GM12878 (cell line): ENCODE data around the gene PARP11.

ENCODE experiments used
- CTCF ChIP-seq, 3 experiments: IDR thresholded peaks in 2 of 3; conservative IDR thresholded peaks in 1 of 3; 2 replicates each; pipeline ENCODE4 v1.5.1; 2011; ENCODE audit warnings: low read depth in 3 of 3, low read length in 3 of 3, mild to moderate bottlenecking in 3 of 3, control low read depth in 2 of 3, moderate library complexity in 2 of 3, inconsistent platforms in 1 of 3, mixed read lengths in 1 of 3; ENCODE audit not compliant: control insufficient read depth in 2 of 3, insufficient read depth in 1 of 3; ENCODE audit errors: extremely low read depth in 1 of 3
- EZH2 ChIP-seq: IDR thresholded peaks from 2 replicates; pipeline ENCODE4 v1.6.1; 2012; ENCODE audit warnings: low read depth, mild to moderate bottlenecking, control low read depth, inconsistent platforms, low read length, borderline replicate concordance; ENCODE audit not compliant: control insufficient read depth
- GABPA ChIP-seq: IDR thresholded peaks from 2 replicates; pipeline ENCODE4 v1.6.1; 2014; ENCODE audit warnings: antibody characterized with exemption, low read depth, mild to moderate bottlenecking, inconsistent platforms
- NKRF ChIP-seq: fragments of 450-650 bp; conservative IDR thresholded peaks from 2 replicates; pipeline ENCODE4 v1.6.1; 2017; ENCODE audit warnings: mild to moderate bottlenecking, moderate library complexity
- PBX3 ChIP-seq: IDR thresholded peaks from 2 replicates; pipeline ENCODE4 v1.6.1; 2011; ENCODE audit warnings: mild to moderate bottlenecking, low read depth, low read length, moderate library complexity; ENCODE audit not compliant: insufficient replicate concordance

GRCh38 chr12:3835914-3836313 is 37.3 kb downstream of the PARP11 start:
- TF ChIP-seq CTCF (IDR thresholded peaks at IDR 0.05 in 2 of 3, conservative IDR thresholded peaks at IDR 0.05 in 1 of 3; ENCODE audit: control insufficient read depth in 2 of 3, extremely low read depth in 1 of 3, insufficient read depth in 1 of 3, low read depth in 3 of 3, low read length in 3 of 3) (no peak), PBX3 (no peak), GABPA (no peak), EZH2 (no peak), NKRF (no peak)
